Parathyroid adenoma (tissue), 2 donors: ENCODE measurements around the gene CCR5.

ENCODE experiments used
- H2AFZ ChIP-seq: fragments of 300-600 bp; sonication (generic); one replicate; pipeline ENCODE4 v1.7.0; 2017; ENCODE audit warnings: antibody characterized with exemption, mild to moderate bottlenecking
- H3K27ac ChIP-seq: fragments of 300-600 bp; sonication (generic); one replicate; pipeline ENCODE4 v1.7.0; 2017
- H3K27me3 ChIP-seq: fragments of 300-600 bp; sonication (generic); one replicate; pipeline ENCODE4 v1.7.0; 2017; ENCODE audit warnings: low read length; ENCODE audit not compliant: control insufficient read depth, insufficient read depth
- H3K36me3 ChIP-seq: fragments of 300-600 bp; sonication (generic); one replicate; pipeline ENCODE4 v1.7.0; 2017; ENCODE audit warnings: low read length; ENCODE audit not compliant: control insufficient read depth, insufficient read depth
- H3K4me1 ChIP-seq: fragments of 300-600 bp; sonication (generic); one replicate; pipeline ENCODE4 v1.7.0; 2017; ENCODE audit warnings: control low read depth
- H3K4me2 ChIP-seq: fragments of 300-600 bp; sonication (generic); one replicate; pipeline ENCODE4 v1.7.0; 2017; ENCODE audit warnings: low read length
- H3K4me3 ChIP-seq: fragments of 300-600 bp; sonication (generic); one replicate; pipeline ENCODE4 v1.7.0; 2017; ENCODE audit warnings: low read depth, low read length
- H3K79me2 ChIP-seq: fragments of 300-600 bp; sonication (generic); one replicate; pipeline ENCODE4 v1.7.0; 2017; ENCODE audit warnings: control low read depth
- H3K9ac ChIP-seq: fragments of 300-600 bp; sonication (generic); one replicate; pipeline ENCODE4 v1.7.0; 2017; ENCODE audit warnings: mild to moderate bottlenecking
- H3K9me3 ChIP-seq: fragments of 300-600 bp; sonication (generic); one replicate; pipeline ENCODE4 v1.7.0; 2017; ENCODE audit warnings: low read length; ENCODE audit not compliant: control insufficient read depth
- TF ChIP-seq, protein P1 (sequence below): fragments of 300-600 bp; sonication (generic); IDR thresholded peaks from one replicate; pipeline ENCODE4 v1.7.0; 2017; ENCODE audit warnings: antibody characterized with exemption, mild to moderate bottlenecking
- donor health status: primary hyperparathyroidism.

Gene CCR5

GRCh38 chr3:46334741-46335478 is 35.8 kb upstream of the CCR5 start:
- H3K4me3 ChIP-seq = no peak overlapping the region
- H3K36me3 ChIP-seq = no peaks in the 10 kb centered on the region
- no peaks in the 10 kb centered on the region for H3K79me2 ChIP-seq
- no peak overlapping the region for H3K4me2 ChIP-seq
- no peaks in the 10 kb centered on the region for H3K27me3 ChIP-seq
- H3K9me3 ChIP-seq = no peaks in the 10 kb centered on the region
- TF ChIP-seq, protein P1, sequence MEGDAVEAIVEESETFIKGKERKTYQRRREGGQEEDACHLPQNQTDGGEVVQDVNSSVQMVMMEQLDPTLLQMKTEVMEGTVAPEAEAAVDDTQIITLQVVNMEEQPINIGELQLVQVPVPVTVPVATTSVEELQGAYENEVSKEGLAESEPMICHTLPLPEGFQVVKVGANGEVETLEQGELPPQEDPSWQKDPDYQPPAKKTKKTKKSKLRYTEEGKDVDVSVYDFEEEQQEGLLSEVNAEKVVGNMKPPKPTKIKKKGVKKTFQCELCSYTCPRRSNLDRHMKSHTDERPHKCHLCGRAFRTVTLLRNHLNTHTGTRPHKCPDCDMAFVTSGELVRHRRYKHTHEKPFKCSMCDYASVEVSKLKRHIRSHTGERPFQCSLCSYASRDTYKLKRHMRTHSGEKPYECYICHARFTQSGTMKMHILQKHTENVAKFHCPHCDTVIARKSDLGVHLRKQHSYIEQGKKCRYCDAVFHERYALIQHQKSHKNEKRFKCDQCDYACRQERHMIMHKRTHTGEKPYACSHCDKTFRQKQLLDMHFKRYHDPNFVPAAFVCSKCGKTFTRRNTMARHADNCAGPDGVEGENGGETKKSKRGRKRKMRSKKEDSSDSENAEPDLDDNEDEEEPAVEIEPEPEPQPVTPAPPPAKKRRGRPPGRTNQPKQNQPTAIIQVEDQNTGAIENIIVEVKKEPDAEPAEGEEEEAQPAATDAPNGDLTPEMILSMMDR = no peak
- H3K27ac ChIP-seq = no peak overlapping the region
- no peak overlapping the region for H3K9ac ChIP-seq
- H2AFZ ChIP-seq = no peak overlapping the region
- no peaks in the 10 kb centered on the region for H3K4me1 ChIP-seq

DNA sequence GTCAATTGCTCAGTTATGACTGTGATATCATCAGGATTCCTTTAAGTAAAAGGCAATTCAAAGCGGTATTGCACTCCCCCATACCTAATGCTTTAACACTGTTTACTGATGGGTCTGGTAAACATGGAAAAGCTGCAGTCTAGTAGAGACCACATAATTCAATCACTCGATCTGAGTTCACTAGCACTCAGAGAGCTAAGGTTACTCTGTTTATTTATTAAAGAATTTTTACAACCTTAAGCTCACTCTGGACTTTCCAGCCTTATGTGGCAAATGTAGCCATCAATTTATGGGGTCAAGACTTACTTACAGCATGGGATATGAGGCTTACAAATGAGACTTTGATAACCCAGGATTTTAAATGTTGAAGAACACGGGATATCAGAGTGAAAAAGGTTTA is 35.2 kb upstream of the CCR5 start:
- H3K4me2 ChIP-seq = no peak overlapping the region
- TF ChIP-seq, protein P1 = no peak
- no peaks in the 10 kb centered on the region for H3K4me1 ChIP-seq
- H3K36me3 ChIP-seq = no peaks in the 10 kb centered on the region
- H3K27ac ChIP-seq = no peak overlapping the region
- H2AFZ ChIP-seq = no peak overlapping the region
- H3K4me3 ChIP-seq = no peak overlapping the region
- H3K79me2 ChIP-seq = no peaks in the 10 kb centered on the region
- no peaks in the 10 kb centered on the region for H3K27me3 ChIP-seq
- no peaks in the 10 kb centered on the region for H3K9me3 ChIP-seq
- H3K9ac ChIP-seq = no peak overlapping the region

GRCh38 chr3:46337911-46338310 is 32.8 kb upstream of the CCR5 start:
- Histone ChIP-seq H3K9ac (no peak overlapping the region), H3K27ac (no peak overlapping the region), H3K36me3 (no peaks in the 10 kb centered on the region), H3K4me1 (no peaks in the 10 kb centered on the region), H3K4me3 (no peak overlapping the region), H3K27me3 (no peaks in the 10 kb centered on the region), H3K79me2 (no peaks in the 10 kb centered on the region), H3K4me2 (no peak overlapping the region), H2AFZ (no peak overlapping the region), H3K9me3 (no peaks in the 10 kb centered on the region)
- TF ChIP-seq, protein P1 = no peak

DNA sequence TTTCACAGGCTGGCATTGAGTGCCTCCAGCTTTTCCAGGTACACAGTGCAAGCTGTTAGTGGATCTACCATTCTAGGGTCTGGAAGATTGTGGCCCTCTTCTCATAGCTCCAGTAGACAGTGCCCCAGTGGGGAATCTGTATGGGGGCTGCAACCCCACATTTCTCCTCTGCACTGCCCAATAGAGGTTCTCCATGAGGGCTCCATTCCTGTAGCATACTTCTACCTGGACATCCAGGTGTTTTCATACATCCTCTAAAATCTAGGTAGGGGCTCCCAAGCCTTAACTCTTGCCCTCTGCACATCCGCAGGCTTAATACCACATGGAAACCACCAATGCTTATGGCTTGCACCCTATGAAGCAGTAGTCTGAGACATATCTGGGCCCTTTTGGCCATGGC is 31.9 kb upstream of the CCR5 start:
- Histone ChIP-seq H3K9ac (no peak overlapping the region), H3K9me3 (no peaks in the 10 kb centered on the region), H3K36me3 (no peaks in the 10 kb centered on the region), H3K27me3 (no peaks in the 10 kb centered on the region), H3K79me2 (no peaks in the 10 kb centered on the region), H2AFZ (no peak overlapping the region), H3K4me1 (no peaks in the 10 kb centered on the region), H3K27ac (no peak overlapping the region), H3K4me3 (no peak overlapping the region), H3K4me2 (no peak overlapping the region)
- TF ChIP-seq, protein P1 = no peak

DNA sequence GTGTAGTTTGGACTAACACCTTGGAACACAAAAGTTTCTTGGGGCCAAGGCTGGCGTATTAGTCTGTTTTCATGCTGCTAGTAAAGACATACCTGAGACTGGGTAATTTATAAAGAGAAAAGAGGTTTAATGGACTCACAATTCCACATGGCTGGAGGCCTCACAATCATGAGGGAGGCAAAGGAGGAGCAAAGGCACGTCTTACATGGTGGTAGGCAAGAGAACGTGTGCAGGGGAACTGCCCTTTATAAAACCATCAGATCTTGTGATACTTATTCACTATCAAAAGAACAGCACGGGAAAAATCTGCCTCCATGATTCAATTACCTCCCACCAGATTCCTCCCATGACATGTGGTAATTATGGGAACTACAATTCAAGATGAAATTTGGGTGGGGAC is 26.3 kb upstream of the CCR5 start:
- no peak overlapping the region for H3K4me3 ChIP-seq
- H3K27ac ChIP-seq = no peak overlapping the region
- H3K9ac ChIP-seq = no peak overlapping the region
- H3K79me2 ChIP-seq = no peaks in the 10 kb centered on the region
- H3K9me3 ChIP-seq = no peaks in the 10 kb centered on the region
- H3K36me3 ChIP-seq = no peaks in the 10 kb centered on the region
- H3K4me1 ChIP-seq = no peaks in the 10 kb centered on the region
- H3K4me2 ChIP-seq = no peak overlapping the region
- H2AFZ ChIP-seq = no peak overlapping the region
- TF ChIP-seq, protein P1 = no peak
- H3K27me3 ChIP-seq = no peaks in the 10 kb centered on the region
